ENCODE results near the gene ITGA4.

The ITGA4 gene

GRCh38 chr2:181454686-181455450 lies 2.3 kb upstream of the ITGA4 start:
- Histone ChIP-seq H3K4me1 (ENCODE audit: control insufficient read depth, low read depth, low read length) (peaks cover 3% of the 10 kb centered on the region), H2BK5ac (ENCODE audit: low read length) (no peak overlapping the region), H3K4me3 (ENCODE audit: low read length) (no peak overlapping the region), H3K27me3 (ENCODE audit: insufficient read depth, low read length, poor library complexity) (peaks cover 13% of the 10 kb centered on the region), H3K9ac (ENCODE audit: low read length) (no peak overlapping the region), H3K79me2 (ENCODE audit: control insufficient read depth, insufficient read depth, low read length) (no peaks in the 10 kb centered on the region), H3K27ac (ENCODE audit: low read depth, low read length) (no peak overlapping the region), H4K5ac (ENCODE audit: low read length) (no peak overlapping the region), H3K4me2 (ENCODE audit: low read length) (no peak overlapping the region), H3K23ac (ENCODE audit: low read length) (no peak overlapping the region), H3K4ac (ENCODE audit: low read depth, low read length) (peak overlapping the region; percentile 16), H3K18ac (ENCODE audit: low read length) (no peak overlapping the region), H3K79me1 (ENCODE audit: low read length) (no peaks in the 10 kb centered on the region), H2AK5ac (ENCODE audit: low read length) (no peak overlapping the region), H3K36me3 (ENCODE audit: control insufficient read depth, insufficient read depth, low read length) (no peaks in the 10 kb centered on the region), H3K56ac (ENCODE audit: low read length) (no peak overlapping the region), H2BK120ac (ENCODE audit: low read depth, low read length) (no peak overlapping the region), H4K8ac (ENCODE audit: low read depth, low read length) (no peak overlapping the region), H2BK15ac (replicated peaks; ENCODE audit: low read depth) (no peak overlapping the region)
- DNase-seq, result no peak
- no CpG with 5 or more reads among the region's 6 CpGs for WGBS (ENCODE audit: extremely low coverage, insufficient coverage, low lambda C conversion rate)

- Histone ChIP-seq H3K27ac (ENCODE audit: low read depth, low read length) (no peak overlapping the region), H3K79me2 (ENCODE audit: control insufficient read depth, insufficient read depth, low read length) (no peaks in the 10 kb centered on the region), H2BK120ac (ENCODE audit: low read depth, low read length) (no peak overlapping the region), H3K27me3 (ENCODE audit: insufficient read depth, low read length, poor library complexity) (peaks cover 13% of the 10 kb centered on the region), H4K8ac (ENCODE audit: low read depth, low read length) (no peak overlapping the region), H3K79me1 (ENCODE audit: low read length) (no peaks in the 10 kb centered on the region), H3K36me3 (ENCODE audit: control insufficient read depth, insufficient read depth, low read length) (no peaks in the 10 kb centered on the region), H3K9ac (ENCODE audit: low read length) (peak overlapping the region; percentile 71), H2BK5ac (ENCODE audit: low read length) (no peak overlapping the region), H4K5ac (ENCODE audit: low read length) (no peak overlapping the region), H3K18ac (ENCODE audit: low read length) (no peak overlapping the region), H3K4me3 (ENCODE audit: low read length) (peak overlapping the region; percentile 9), H2AK5ac (ENCODE audit: low read length) (no peak overlapping the region), H2BK15ac (replicated peaks; ENCODE audit: low read depth) (no peak overlapping the region), H3K4me2 (ENCODE audit: low read length) (peak overlapping the region; percentile 97), H3K56ac (ENCODE audit: low read length) (peak overlapping the region; percentile 88), H3K4ac (ENCODE audit: low read depth, low read length) (no peak overlapping the region), H3K23ac (ENCODE audit: low read length) (peak overlapping the region; percentile 45), H3K4me1 (ENCODE audit: control insufficient read depth, low read depth, low read length) (peaks cover 3% of the 10 kb centered on the region)
- peak; percentile 57 for DNase-seq
- no CpG with 5 or more reads among the region's 17 CpGs for WGBS (ENCODE audit: extremely low coverage, insufficient coverage, low lambda C conversion rate)
These were observed 496 bp upstream of the ITGA4 start for GRCh38 chr2:181456660-181457120.

GRCh38 chr2:181457741-181458425 lies 697 bp downstream of the ITGA4 start:
- no peak overlapping the region for H3K27ac ChIP-seq (ENCODE audit: low read depth, low read length)
- no peaks in the 10 kb centered on the region for H3K36me3 ChIP-seq (ENCODE audit: control insufficient read depth, insufficient read depth, low read length)
- peak overlapping the region; percentile 60 for H3K4me3 ChIP-seq (ENCODE audit: low read length)
- no peak overlapping the region for H3K23ac ChIP-seq (ENCODE audit: low read length)
- DNase-seq, result peak; percentile 20
- H3K4me1 ChIP-seq (ENCODE audit: control insufficient read depth, low read depth, low read length), result peaks cover 3% of the 10 kb centered on the region
- peaks cover 13% of the 10 kb centered on the region for H3K27me3 ChIP-seq (ENCODE audit: insufficient read depth, low read length, poor library complexity)
- no peaks in the 10 kb centered on the region for H3K79me2 ChIP-seq (ENCODE audit: control insufficient read depth, insufficient read depth, low read length)
- H2BK120ac ChIP-seq (ENCODE audit: low read depth, low read length), result no peak overlapping the region
- H3K4me2 ChIP-seq (ENCODE audit: low read length), result peak overlapping the region; percentile 97
- no peak overlapping the region for H4K8ac ChIP-seq (ENCODE audit: low read depth, low read length)
- H4K5ac ChIP-seq (ENCODE audit: low read length), result no peak overlapping the region
- H3K4ac ChIP-seq (ENCODE audit: low read depth, low read length), result no peak overlapping the region
- peak overlapping the region; percentile 89 for H3K56ac ChIP-seq (ENCODE audit: low read length)
- no peak overlapping the region for H3K18ac ChIP-seq (ENCODE audit: low read length)
- no CpG with 5 or more reads among the region's 45 CpGs for WGBS (ENCODE audit: extremely low coverage, insufficient coverage, low lambda C conversion rate)
- no peak overlapping the region for H2BK15ac ChIP-seq (replicated peaks; ENCODE audit: low read depth)
- H2AK5ac ChIP-seq (ENCODE audit: low read length), result no peak overlapping the region
- H3K79me1 ChIP-seq (ENCODE audit: low read length), result no peaks in the 10 kb centered on the region
- no peak overlapping the region for H2BK5ac ChIP-seq (ENCODE audit: low read length)
- H3K9ac ChIP-seq (ENCODE audit: low read length), result peak overlapping the region; percentile 63

GRCh38 chr2:181458871-181459270 lies 1.7 kb downstream of the ITGA4 start:
- no peak for DNase-seq
- no peaks in the 10 kb centered on the region for H3K79me1 ChIP-seq (ENCODE audit: low read length)

GRCh38 chr2:181459621-181460021 lies 2.4 kb downstream of the ITGA4 start:
- Histone ChIP-seq H3K56ac (ENCODE audit: low read length) (no peak overlapping the region), H3K4me1 (ENCODE audit: control insufficient read depth, low read depth, low read length) (peaks cover 3% of the 10 kb centered on the region), H3K27ac (ENCODE audit: low read depth, low read length) (no peak overlapping the region), H2BK5ac (ENCODE audit: low read length) (no peak overlapping the region), H2BK120ac (ENCODE audit: low read depth, low read length) (no peak overlapping the region), H3K79me1 (ENCODE audit: low read length) (no peaks in the 10 kb centered on the region), H3K36me3 (ENCODE audit: control insufficient read depth, insufficient read depth, low read length) (no peaks in the 10 kb centered on the region), H4K8ac (ENCODE audit: low read depth, low read length) (no peak overlapping the region), H3K27me3 (ENCODE audit: insufficient read depth, low read length, poor library complexity) (peaks cover 13% of the 10 kb centered on the region), H4K5ac (ENCODE audit: low read length) (no peak overlapping the region), H3K23ac (ENCODE audit: low read length) (no peak overlapping the region), H2AK5ac (ENCODE audit: low read length) (no peak overlapping the region), H3K79me2 (ENCODE audit: control insufficient read depth, insufficient read depth, low read length) (no peaks in the 10 kb centered on the region), H3K9ac (ENCODE audit: low read length) (no peak overlapping the region), H3K4me2 (ENCODE audit: low read length) (no peak overlapping the region), H3K18ac (ENCODE audit: low read length) (no peak overlapping the region), H3K4me3 (ENCODE audit: low read length) (no peak overlapping the region), H3K4ac (ENCODE audit: low read depth, low read length) (no peak overlapping the region), H2BK15ac (replicated peaks; ENCODE audit: low read depth) (no peak overlapping the region)
- no CpG with 5 or more reads among the region's 1 CpG for whole genome bisulfite sequencing (ENCODE audit: extremely low coverage, insufficient coverage, low lambda C conversion rate)
- no peak for DNase-seq

More at GRCh38 chr2:181458871-181459270, 1.7 kb downstream of the ITGA4 start:
- H3K56ac ChIP-seq (ENCODE audit: low read length), result no peak overlapping the region
- H4K8ac ChIP-seq (ENCODE audit: low read depth, low read length), result no peak overlapping the region
- H3K4me2 ChIP-seq (ENCODE audit: low read length), result no peak overlapping the region
- H2BK120ac ChIP-seq (ENCODE audit: low read depth, low read length), result no peak overlapping the region
- H3K79me2 ChIP-seq (ENCODE audit: control insufficient read depth, insufficient read depth, low read length), result no peaks in the 10 kb centered on the region
- H3K27me3 ChIP-seq (ENCODE audit: insufficient read depth, low read length, poor library complexity), result peaks cover 13% of the 10 kb centered on the region
- H3K4ac ChIP-seq (ENCODE audit: low read depth, low read length), result no peak overlapping the region
- WGBS (ENCODE audit: extremely low coverage, insufficient coverage, low lambda C conversion rate), result no CpG with 5 or more reads among the region's 2 CpGs
- no peak overlapping the region for H4K5ac ChIP-seq (ENCODE audit: low read length)
- peaks cover 3% of the 10 kb centered on the region for H3K4me1 ChIP-seq (ENCODE audit: control insufficient read depth, low read depth, low read length)
- H3K36me3 ChIP-seq (ENCODE audit: control insufficient read depth, insufficient read depth, low read length), result no peaks in the 10 kb centered on the region
- no peak overlapping the region for H3K23ac ChIP-seq (ENCODE audit: low read length)
- H3K9ac ChIP-seq (ENCODE audit: low read length), result no peak overlapping the region
- H2BK5ac ChIP-seq (ENCODE audit: low read length), result no peak overlapping the region
- H2BK15ac ChIP-seq (replicated peaks; ENCODE audit: low read depth), result no peak overlapping the region
- H2AK5ac ChIP-seq (ENCODE audit: low read length), result no peak overlapping the region
- no peak overlapping the region for H3K27ac ChIP-seq (ENCODE audit: low read depth, low read length)
- no peak overlapping the region for H3K18ac ChIP-seq (ENCODE audit: low read length)
- H3K4me3 ChIP-seq (ENCODE audit: low read length), result no peak overlapping the region
